Stomach (tissue), 4 donors: ENCODE measurements around the gene ATG4C.

Source experiments
- CTCF ChIP-seq, 7 experiments: fragments of 450-650 bp in 4 of 7; fragments of 200-600 bp in 3 of 7; sonication (generic) in 3 of 7; IDR thresholded peaks; one replicate each; pipeline ENCODE4 v1.5.1; 2016 to 2019; ENCODE audit warnings: antibody characterized with exemption in 7 of 7, control low read depth in 2 of 7, mild to moderate bottlenecking in 1 of 7
- EP300 ChIP-seq: sonication (generic); formaldehyde crosslinking; IDR thresholded peaks from one replicate; pipeline ENCODE4 v1.6.1; 2017; ENCODE audit warnings: antibody characterized with exemption
- POLR2A ChIP-seq, 4 donors: fragments of 450-650 bp; IDR thresholded peaks; one replicate each; pipeline ENCODE4 v1.6.1; 2016; ENCODE audit warnings: antibody characterized with exemption in 4 of 4, control low read depth in 2 of 4, mild to moderate bottlenecking in 1 of 4, moderate library complexity in 1 of 4
- POLR2AphosphoS5 ChIP-seq, 3 donors: sonication (generic); formaldehyde crosslinking; IDR thresholded peaks; one replicate each; pipeline ENCODE4 v1.6.1; 2016; ENCODE audit warnings: antibody characterized with exemption in 3 of 3

GRCh38 chr1:62800281-62800680, 16.3 kb downstream of the ATG4C start:
- TF ChIP-seq POLR2A (IDR thresholded peaks at IDR 0.05) (no peak), EP300 (no peak), CTCF (IDR thresholded peaks at IDR 0.05) (no peak), POLR2AphosphoS5 (IDR thresholded peaks at IDR 0.05) (no peak)
